Smooth muscle cell (in vitro differentiated cells): ENCODE data around the gene ADD2. TPM values are rescaled to one million over a fixed set of nuclear protein-coding genes. Genes with fewer than 3 reads are reported as not detected.

Experiments used
- DNase-seq: peaks from one replicate; lab custom pipeline; 2025; ENCODE audit not compliant: unreplicated experiment; lab: John Stamatoyannopoulos, UW
- H2AFZ ChIP-seq: fragments of 200-600 bp; sonication (generic); 2 replicates; pipeline ENCODE4 v1.6.0; 2016; ENCODE audit warnings: antibody characterized with exemption, low read depth, mild to moderate bottlenecking
- H3F3A ChIP-seq: fragments of 200-600 bp; sonication (generic); 2 replicates; pipeline ENCODE4 v1.6.0; 2017; ENCODE audit warnings: antibody characterized with exemption, low read depth
- H3K27ac ChIP-seq: fragments of 200-600 bp; sonication (generic); 2 replicates; pipeline ENCODE4 v1.5.1; 2016; ENCODE audit warnings: low read depth, mild to moderate bottlenecking
- H3K27me3 ChIP-seq: fragments of 200-600 bp; sonication (generic); 2 replicates; pipeline ENCODE4 v1.6.1; 2016; ENCODE audit warnings: low read depth, mild to moderate bottlenecking
- H3K36me3 ChIP-seq: fragments of 200-600 bp; sonication (generic); 2 replicates; pipeline ENCODE4 v1.5.1; 2016; ENCODE audit warnings: low read depth
- H3K4me1 ChIP-seq: fragments of 200-600 bp; sonication (generic); 2 replicates; pipeline ENCODE4 v1.5.1; 2016; ENCODE audit warnings: low read depth
- H3K4me2 ChIP-seq: fragments of 200-600 bp; sonication (generic); 2 replicates; pipeline ENCODE4 v1.6.0; 2016; ENCODE audit warnings: mild to moderate bottlenecking
- H3K4me3 ChIP-seq: fragments of 200-600 bp; sonication (generic); 2 replicates; pipeline ENCODE4 v1.5.1; 2016; ENCODE audit warnings: mild to moderate bottlenecking
- H3K79me2 ChIP-seq: fragments of 200-600 bp; sonication (generic); 2 replicates; pipeline ENCODE4 v1.6.0; 2016; ENCODE audit warnings: low read depth, mild to moderate bottlenecking
- H3K9ac ChIP-seq: fragments of 200-600 bp; sonication (generic); 2 replicates; pipeline ENCODE4 v1.6.0; 2016; ENCODE audit warnings: low read depth
- H3K9me3 ChIP-seq: fragments of 200-600 bp; sonication (generic); replicated peaks from 2 replicates; pipeline ENCODE4 v1.5.1; 2016; ENCODE audit warnings: low read depth
- H4K20me1 ChIP-seq: fragments of 200-600 bp; sonication (generic); 2 replicates; pipeline ENCODE4 v1.6.0; 2016; ENCODE audit warnings: low read depth
- WGBS: methylation state at CpG from one replicate; pipeline ENCODE4 v1.1.7; 2016; ENCODE audit warnings: low lambda C conversion rate; 5-methylcytosine and 5-hydroxymethylcytosine counted together
- polyA plus RNA-seq: library from polyadenylated mRNA; unstranded; fragments of >200 nt; fragmentation: Nextera tagmentation; extraction: Ambion mirVana; gene quantifications from 2 replicates; pipeline ENCODE4 v1.2.1, GENCODE V29; 2016
- total RNA-seq: library from RNA; depleted of rRNA; stranded (reverse); fragments of >200 nt; gene quantifications from 2 replicates; pipeline ENCODE4 v1.2.3, GENCODE V29; 2014
- TF ChIP-seq, protein P1 (sequence below): fragments of 200-600 bp; sonication (generic); IDR thresholded peaks from 2 replicates; pipeline ENCODE4 v1.5.1; 2017; ENCODE audit warnings: borderline replicate concordance, mild to moderate bottlenecking, antibody characterized with exemption; ENCODE audit not compliant: insufficient read depth, poor library complexity, severe bottlenecking

The ADD2 gene
- total and polyA plus RNA-seq, 2 experiments from 2014 or later = 4.3 to 7.1 TPM

DNA sequence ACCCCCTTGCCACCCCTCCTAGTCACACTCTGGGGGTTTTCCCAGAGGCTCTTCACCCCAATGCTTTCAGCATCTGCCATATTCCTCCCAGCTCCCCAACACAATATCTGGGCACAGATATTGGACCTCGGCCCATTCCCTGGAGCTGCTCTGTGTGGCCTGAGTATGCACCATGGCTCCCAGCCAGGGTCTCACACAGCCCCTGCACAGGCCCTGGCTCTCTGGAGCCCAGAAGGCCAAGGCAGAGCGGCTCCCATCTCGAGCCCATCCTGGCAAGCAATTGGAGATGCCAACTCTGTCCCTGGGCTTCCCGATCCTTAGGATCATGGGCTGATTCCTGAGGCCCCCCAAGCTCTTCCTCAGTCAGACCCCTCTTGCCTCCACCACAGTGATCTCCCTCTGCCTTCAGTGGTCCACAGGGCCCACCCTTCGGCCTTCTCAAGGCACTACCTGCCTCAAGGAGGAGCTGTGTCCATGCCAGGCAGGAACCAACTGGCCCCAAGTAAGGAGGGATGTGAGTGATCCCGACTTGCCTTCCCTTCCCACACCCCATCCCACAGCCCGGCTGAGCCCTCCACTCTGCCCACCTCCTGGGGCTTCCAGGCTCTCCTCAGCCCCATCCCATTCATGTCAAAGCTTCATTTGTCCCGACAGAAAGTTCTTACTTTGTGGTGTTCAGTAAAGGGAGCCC is 62.7 kb downstream of the ADD2 start:
- Histone ChIP-seq H2AFZ (no peak overlapping the region), H3K27me3 (no peaks in the 10 kb centered on the region), H3K9ac (no peak overlapping the region), H3F3A (no peaks in the 10 kb centered on the region), H3K79me2 (no peaks in the 10 kb centered on the region), H3K27ac (no peak overlapping the region), H3K4me3 (no peak overlapping the region), H3K4me2 (no peak overlapping the region), H3K9me3 (no peaks in the 10 kb centered on the region), H3K36me3 (no peaks in the 10 kb centered on the region), H3K4me1 (no peaks in the 10 kb centered on the region), H4K20me1 (no peaks in the 10 kb centered on the region)
- DNase-seq = no peak
- TF ChIP-seq, protein P1, sequence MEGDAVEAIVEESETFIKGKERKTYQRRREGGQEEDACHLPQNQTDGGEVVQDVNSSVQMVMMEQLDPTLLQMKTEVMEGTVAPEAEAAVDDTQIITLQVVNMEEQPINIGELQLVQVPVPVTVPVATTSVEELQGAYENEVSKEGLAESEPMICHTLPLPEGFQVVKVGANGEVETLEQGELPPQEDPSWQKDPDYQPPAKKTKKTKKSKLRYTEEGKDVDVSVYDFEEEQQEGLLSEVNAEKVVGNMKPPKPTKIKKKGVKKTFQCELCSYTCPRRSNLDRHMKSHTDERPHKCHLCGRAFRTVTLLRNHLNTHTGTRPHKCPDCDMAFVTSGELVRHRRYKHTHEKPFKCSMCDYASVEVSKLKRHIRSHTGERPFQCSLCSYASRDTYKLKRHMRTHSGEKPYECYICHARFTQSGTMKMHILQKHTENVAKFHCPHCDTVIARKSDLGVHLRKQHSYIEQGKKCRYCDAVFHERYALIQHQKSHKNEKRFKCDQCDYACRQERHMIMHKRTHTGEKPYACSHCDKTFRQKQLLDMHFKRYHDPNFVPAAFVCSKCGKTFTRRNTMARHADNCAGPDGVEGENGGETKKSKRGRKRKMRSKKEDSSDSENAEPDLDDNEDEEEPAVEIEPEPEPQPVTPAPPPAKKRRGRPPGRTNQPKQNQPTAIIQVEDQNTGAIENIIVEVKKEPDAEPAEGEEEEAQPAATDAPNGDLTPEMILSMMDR = no peak
- 98% methylated on average over 8 of the region's 8 CpGs for WGBS

DNA sequence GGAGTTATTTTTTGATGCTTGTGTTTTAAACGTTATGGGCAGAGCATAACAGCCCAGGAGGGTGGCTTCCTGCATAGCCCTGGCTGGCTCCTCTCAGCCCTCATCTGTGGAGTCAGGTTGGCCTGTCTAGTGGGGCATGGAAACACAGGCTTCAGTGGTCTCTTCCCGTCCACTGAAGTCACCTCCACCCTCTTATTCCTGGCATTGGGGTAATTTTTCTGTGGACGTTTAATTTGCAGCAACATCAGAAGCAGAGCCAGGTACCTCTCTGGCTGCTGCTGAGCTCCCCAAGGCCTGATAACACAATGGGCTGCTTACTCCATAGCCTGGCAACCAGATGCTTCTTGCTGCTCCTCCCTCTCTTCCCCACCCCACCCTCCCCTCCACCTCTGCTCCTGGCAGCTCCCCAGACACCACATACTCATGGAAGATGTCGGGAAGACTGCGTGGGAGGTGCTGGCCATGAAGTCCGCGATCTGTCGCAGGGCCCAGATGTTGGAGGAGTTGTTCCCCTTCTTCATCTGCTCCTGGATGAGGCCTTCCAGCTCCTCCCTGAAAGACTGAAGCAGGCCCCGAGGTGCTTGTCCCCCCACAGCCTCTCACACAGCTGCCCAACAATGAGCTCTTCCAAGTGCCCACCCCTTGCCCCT is 64.0 kb downstream of the ADD2 start:
- no peaks in the 10 kb centered on the region for H3K4me1 ChIP-seq
- no peaks in the 10 kb centered on the region for H3K27me3 ChIP-seq
- H3K36me3 ChIP-seq = no peaks in the 10 kb centered on the region
- H3K4me3 ChIP-seq = no peak overlapping the region
- H3F3A ChIP-seq = no peaks in the 10 kb centered on the region
- H3K79me2 ChIP-seq = no peaks in the 10 kb centered on the region
- no peak overlapping the region for H3K4me2 ChIP-seq
- no peak overlapping the region for H3K27ac ChIP-seq
- WGBS = 75% methylated on average over 9 of the region's 9 CpGs
- no peak overlapping the region for H3K9ac ChIP-seq
- H4K20me1 ChIP-seq = no peaks in the 10 kb centered on the region
- no peaks in the 10 kb centered on the region for H3K9me3 ChIP-seq
- no peak overlapping the region for H2AFZ ChIP-seq
- no peak for DNase-seq
- TF ChIP-seq, protein P1 = no peak

DNA sequence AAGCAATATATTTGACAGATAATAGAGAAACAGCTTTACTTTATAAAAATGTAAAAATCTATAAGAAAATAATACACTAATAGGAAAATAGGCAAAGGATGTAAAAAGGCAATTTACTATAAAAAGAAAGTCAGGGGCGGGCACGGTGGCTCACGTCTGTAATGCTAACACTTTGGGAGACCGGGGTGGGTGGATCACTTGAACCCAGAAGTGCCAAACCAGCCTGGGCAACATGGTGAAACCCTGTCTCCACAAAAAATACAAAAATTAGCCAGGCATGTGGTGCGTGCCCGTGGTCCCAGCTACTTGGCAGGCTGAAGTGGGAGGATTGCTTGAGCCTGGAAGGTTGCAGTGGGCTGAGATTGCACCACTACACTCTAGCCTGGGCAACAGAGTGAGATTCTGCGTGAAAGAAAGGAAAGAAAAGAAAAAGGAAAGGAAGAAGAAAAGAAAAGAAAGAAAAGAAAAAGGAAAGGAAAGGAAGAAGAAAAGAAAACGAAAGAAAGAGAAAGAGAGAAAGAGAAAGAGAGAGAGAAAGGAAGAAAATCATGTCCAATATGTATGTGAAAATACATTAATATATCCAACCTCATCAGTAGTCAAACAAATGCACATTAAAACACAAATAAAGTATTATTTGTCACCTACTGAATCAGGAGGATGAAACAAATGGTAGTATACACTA is 65.1 kb downstream of the ADD2 start:
- Histone ChIP-seq H3K4me3 (no peak overlapping the region), H3K79me2 (no peaks in the 10 kb centered on the region), H4K20me1 (no peaks in the 10 kb centered on the region), H3K9me3 (no peaks in the 10 kb centered on the region), H3K4me1 (no peaks in the 10 kb centered on the region), H2AFZ (no peak overlapping the region), H3K27me3 (no peaks in the 10 kb centered on the region), H3K9ac (no peak overlapping the region), H3K27ac (no peak overlapping the region), H3K4me2 (no peak overlapping the region), H3F3A (no peaks in the 10 kb centered on the region), H3K36me3 (no peaks in the 10 kb centered on the region)
- WGBS = 93% methylated on average over 8 of the region's 8 CpGs
- no peak for DNase-seq
- TF ChIP-seq, protein P1 = no peak
